Astrocyte of the spinal cord (primary cell): ENCODE measurements around the gene MCUR1.

ENCODE experiments used
- DNase-seq: peaks from one replicate; pipeline ENCODE4 v3.0.0; 2011; ENCODE audit warnings: low read depth, low spot score
- H3K4me3 ChIP-seq: 2 replicates; pipeline ENCODE4 v1.5.1; 2011; ENCODE audit warnings: low read depth, mild to moderate bottlenecking, low read length, moderate library complexity
- in situ Hi-C: cut with HindIII; loops from 2 replicates; pipeline ENCODE4 v1.10.0; 2017; ENCODE audit warnings: low sequenced_read_pairs
- TF ChIP-seq, protein P1 (sequence below): IDR thresholded peaks from 2 replicates; pipeline ENCODE4 v1.5.1; 2012; ENCODE audit warnings: low read depth, mild to moderate bottlenecking, low read length, inconsistent platforms

Gene MCUR1

GRCh38 chr6:13812359-13812642, 2.1 kb downstream of the MCUR1 start:
- in situ Hi-C loops = no loop called here
- H3K4me3 ChIP-seq = no peak overlapping the region
- TF ChIP-seq, protein P1, sequence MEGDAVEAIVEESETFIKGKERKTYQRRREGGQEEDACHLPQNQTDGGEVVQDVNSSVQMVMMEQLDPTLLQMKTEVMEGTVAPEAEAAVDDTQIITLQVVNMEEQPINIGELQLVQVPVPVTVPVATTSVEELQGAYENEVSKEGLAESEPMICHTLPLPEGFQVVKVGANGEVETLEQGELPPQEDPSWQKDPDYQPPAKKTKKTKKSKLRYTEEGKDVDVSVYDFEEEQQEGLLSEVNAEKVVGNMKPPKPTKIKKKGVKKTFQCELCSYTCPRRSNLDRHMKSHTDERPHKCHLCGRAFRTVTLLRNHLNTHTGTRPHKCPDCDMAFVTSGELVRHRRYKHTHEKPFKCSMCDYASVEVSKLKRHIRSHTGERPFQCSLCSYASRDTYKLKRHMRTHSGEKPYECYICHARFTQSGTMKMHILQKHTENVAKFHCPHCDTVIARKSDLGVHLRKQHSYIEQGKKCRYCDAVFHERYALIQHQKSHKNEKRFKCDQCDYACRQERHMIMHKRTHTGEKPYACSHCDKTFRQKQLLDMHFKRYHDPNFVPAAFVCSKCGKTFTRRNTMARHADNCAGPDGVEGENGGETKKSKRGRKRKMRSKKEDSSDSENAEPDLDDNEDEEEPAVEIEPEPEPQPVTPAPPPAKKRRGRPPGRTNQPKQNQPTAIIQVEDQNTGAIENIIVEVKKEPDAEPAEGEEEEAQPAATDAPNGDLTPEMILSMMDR = no peak
- DNase-seq = no peak

GRCh38 chr6:13811627-13812358, 2.6 kb downstream of the MCUR1 start:
- no peak for DNase-seq
- H3K4me3 ChIP-seq = no peak overlapping the region
- TF ChIP-seq, protein P1 = no peak
- in situ Hi-C loops = no loop called here

DNA sequence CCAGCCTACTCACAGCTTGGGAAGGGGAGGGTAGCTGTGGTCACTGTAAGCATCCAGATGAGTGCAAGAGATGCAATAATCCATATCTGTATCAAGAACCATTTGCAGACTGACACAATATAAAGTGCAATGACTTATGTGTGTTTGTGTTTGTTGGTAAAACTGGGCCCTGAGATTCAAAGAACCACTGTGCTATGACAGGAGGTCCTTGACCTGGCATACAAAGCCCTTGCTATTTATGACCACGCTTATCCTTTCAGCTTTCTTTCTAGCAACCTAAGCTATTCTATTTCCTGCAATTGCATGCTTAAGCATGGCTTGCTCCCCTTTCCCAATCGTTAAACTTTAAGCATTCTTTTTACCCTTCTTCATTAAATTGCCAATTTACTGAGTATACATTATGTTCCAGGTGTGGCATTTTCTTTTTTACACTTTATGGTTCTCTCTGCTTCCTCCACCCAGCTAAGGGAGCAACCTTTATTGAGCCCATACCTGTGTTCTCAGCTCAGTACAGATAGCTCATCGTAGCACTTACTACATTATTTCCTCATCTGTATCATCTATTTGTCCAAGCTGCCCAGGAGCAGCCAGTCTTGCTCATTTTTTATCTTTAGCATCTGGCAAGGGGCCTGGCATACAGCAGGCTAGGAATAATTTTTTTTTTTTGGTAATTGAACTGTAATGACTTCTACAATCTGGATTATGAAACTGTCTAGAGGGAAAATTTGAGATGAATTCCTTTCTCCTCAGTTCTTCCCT, 3.5 kb downstream of the MCUR1 start:
- in situ Hi-C loops = no loop called here
- TF ChIP-seq, protein P1 = no peak
- no peak overlapping the region for H3K4me3 ChIP-seq
- DNase-seq = no peak

DNA sequence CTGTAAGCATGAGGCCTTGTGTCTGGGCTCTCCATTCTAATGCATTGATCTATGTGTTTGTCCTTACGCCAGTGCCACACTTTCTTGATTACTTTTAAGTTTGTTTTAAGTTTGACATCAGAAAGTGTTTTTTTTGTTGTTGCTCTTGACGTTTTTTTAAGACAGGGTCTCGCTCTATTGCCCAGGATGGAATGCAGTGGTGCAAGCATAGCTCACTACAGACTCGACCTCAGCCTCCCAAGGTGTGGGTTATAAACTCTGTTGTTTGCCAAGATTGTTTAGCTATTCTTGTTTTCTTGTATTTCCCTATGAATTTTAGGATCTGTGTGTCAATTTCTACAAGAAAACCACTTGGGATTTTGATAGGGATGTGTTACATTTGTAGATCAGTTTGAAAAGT, 5.6 kb downstream of the MCUR1 start:
- no peak for DNase-seq
- no peak overlapping the region for H3K4me3 ChIP-seq
- in situ Hi-C loops = no loop called here
- TF ChIP-seq, protein P1 = no peak

- TF ChIP-seq, protein P1 = no peak
- H3K4me3 ChIP-seq = no peak overlapping the region
- in situ Hi-C loops = no loop called here
- DNase-seq = peak; percentile 10
Observed at GRCh38 chr6:13807696-13808095, 6.7 kb downstream of the MCUR1 start.

GRCh38 chr6:13803581-13803980, 10.8 kb downstream of the MCUR1 start:
- in situ Hi-C loops = no loop called here
- no peak overlapping the region for H3K4me3 ChIP-seq
- TF ChIP-seq, protein P1 = no peak
- DNase-seq = no peak
